ENCODE measurements around the gene CAD.

CAD gene

GRCh38 chr2:27198627-27199026, 18.5 kb upstream of the CAD start:
- Histone ChIP-seq H3K9me3 (no peaks in the 10 kb centered on the region), H3K36me3 (peaks cover 24% of the 10 kb centered on the region), H3K27me3 (no peaks in the 10 kb centered on the region), H3K4me3 (ENCODE audit: low read depth, low read length) (no peak overlapping the region), H3K4me1 (peaks cover 4% of the 10 kb centered on the region)
- no peak for DNase-seq
- no peak for TF ChIP-seq CTCF (IDR thresholded peaks at IDR 0.05; ENCODE audit: low read depth, low read length)

- Histone ChIP-seq H3K36me3 (peaks cover 31% of the 10 kb centered on the region), H3K27me3 (no peaks in the 10 kb centered on the region), H3K4me3 (ENCODE audit: low read depth, low read length) (no peak overlapping the region), H3K4me1 (peaks cover 4% of the 10 kb centered on the region), H3K9me3 (no peaks in the 10 kb centered on the region)
- TF ChIP-seq CTCF (IDR thresholded peaks at IDR 0.05; ENCODE audit: low read depth, low read length), result no peak
- DNase-seq, result no peak
Measured at GRCh38 chr2:27199241-27199640, 17.9 kb upstream of the CAD start.

GRCh38 chr2:27201675-27202074, 15.5 kb upstream of the CAD start:
- Histone ChIP-seq H3K4me3 (ENCODE audit: low read depth, low read length) (no peak overlapping the region), H3K4me1 (peaks cover 4% of the 10 kb centered on the region), H3K27me3 (no peaks in the 10 kb centered on the region), H3K9me3 (no peaks in the 10 kb centered on the region), H3K36me3 (peaks cover 55% of the 10 kb centered on the region)
- no peak for TF ChIP-seq CTCF (IDR thresholded peaks at IDR 0.05; ENCODE audit: low read depth, low read length)
- DNase-seq, result no peak

GRCh38 chr2:27202854-27203253, 14.3 kb upstream of the CAD start:
- peaks cover 67% of the 10 kb centered on the region for H3K36me3 ChIP-seq
- peaks cover 4% of the 10 kb centered on the region for H3K4me1 ChIP-seq
- no peak for TF ChIP-seq CTCF (IDR thresholded peaks at IDR 0.05; ENCODE audit: low read depth, low read length)
- no peaks in the 10 kb centered on the region for H3K27me3 ChIP-seq
- DNase-seq, result no peak
- no peak overlapping the region for H3K4me3 ChIP-seq (ENCODE audit: low read depth, low read length)
- H3K9me3 ChIP-seq, result no peaks in the 10 kb centered on the region

GRCh38 chr2:27203741-27204140, 13.4 kb upstream of the CAD start:
- Histone ChIP-seq H3K27me3 (no peaks in the 10 kb centered on the region), H3K4me1 (peaks cover 4% of the 10 kb centered on the region), H3K9me3 (no peaks in the 10 kb centered on the region), H3K4me3 (ENCODE audit: low read depth, low read length) (no peak overlapping the region), H3K36me3 (peaks cover 75% of the 10 kb centered on the region)
- DNase-seq, result no peak
- no peak for TF ChIP-seq CTCF (IDR thresholded peaks at IDR 0.05; ENCODE audit: low read depth, low read length)

GRCh38 chr2:27204566-27204965, 12.6 kb upstream of the CAD start:
- DNase-seq, result no peak
- peaks cover 80% of the 10 kb centered on the region for H3K36me3 ChIP-seq
- TF ChIP-seq CTCF (IDR thresholded peaks at IDR 0.05; ENCODE audit: low read depth, low read length), result no peak
- H3K4me1 ChIP-seq, result peaks cover 4% of the 10 kb centered on the region
- no peaks in the 10 kb centered on the region for H3K27me3 ChIP-seq
- no peak overlapping the region for H3K4me3 ChIP-seq (ENCODE audit: low read depth, low read length)
- H3K9me3 ChIP-seq, result no peaks in the 10 kb centered on the region

Measured in BE2C (cell line).